B cell (primary cell): ENCODE data around the gene FAM219A. TPM values are rescaled to one million over a fixed set of nuclear protein-coding genes. Genes with fewer than 3 reads are reported as not detected.

ENCODE experiments used
- ATAC-seq: fragments of 200-7000 bp; cut with Tn5 transposase; one replicate; pipeline ENCODE4 v1.10.0; 2021; ENCODE audit warnings: low read depth, mild to moderate bottlenecking, moderate number of reproducible peaks, moderate library complexity
- CTCF ChIA-PET: fragments of 350-600 bp; sonication (Branson Sonifier 250); formaldehyde crosslinking; loops from one replicate; lab custom pipeline; 2021; ENCODE audit warnings: antibody characterized with exemption, inconsistent platforms; lab: Charles Lee
- POLR2A ChIA-PET: fragments of 350-600 bp; sonication (Branson Sonifier 250); formaldehyde crosslinking; loops from one replicate; lab custom pipeline; 2021; ENCODE audit warnings: antibody characterized with exemption; lab: Charles Lee
- DNase-seq: peaks from one replicate; pipeline ENCODE4 v3.0.0; 2013
- H2AFZ ChIP-seq: 2 replicates; pipeline ENCODE4 v1.6.1; 2012; ENCODE audit warnings: mild to moderate bottlenecking, low read depth, low read length; ENCODE audit not compliant: insufficient read depth, poor library complexity, severe bottlenecking
- H3K27ac ChIP-seq, 2 donors: 1 replicate in 1 of 2; 2 replicates in 1 of 2; pipeline ENCODE4 v1.5.1; 2012 to 2013; ENCODE audit warnings: low read length in 2 of 2, mild to moderate bottlenecking in 2 of 2, moderate library complexity in 1 of 2
- H3K27me3 ChIP-seq, 4 experiments: fragments of 200-600 bp in 1 of 4; sonication (generic) in 1 of 4; replicated peaks in 1 of 4; 1 replicate in 2 of 4; 2 replicates in 2 of 4; pipeline versions ENCODE4 v1.6.1 to v1.7.0; 2013 to 2016; ENCODE audit warnings: low read length in 3 of 4, mild to moderate bottlenecking in 2 of 4, mixed read lengths in 1 of 4, moderate library complexity in 1 of 4; ENCODE audit not compliant: insufficient read depth in 4 of 4, control insufficient read depth in 3 of 4; ENCODE audit errors: control extremely low read depth in 1 of 4
- H3K36me3 ChIP-seq, 2 experiments: replicated peaks in 1 of 2; 1 replicate in 1 of 2; 2 replicates in 1 of 2; pipeline versions ENCODE4 v1.6.1 to v1.7.1; 2013; ENCODE audit warnings: low read length in 1 of 2; ENCODE audit not compliant: insufficient read depth in 2 of 2, control insufficient read depth in 1 of 2; ENCODE audit errors: control extremely low read depth in 1 of 2, extremely low read depth in 1 of 2
- H3K4me1 ChIP-seq, 2 donors: fragments of 200-600 bp in 1 of 2; sonication (generic) in 1 of 2; 1 replicate in 1 of 2; 2 replicates in 1 of 2; pipeline versions ENCODE4 v1.5.1 to v1.6.1; 2013 to 2017; ENCODE audit warnings: low read length in 2 of 2; ENCODE audit not compliant: control insufficient read depth in 2 of 2, insufficient read depth in 2 of 2
- H3K4me2 ChIP-seq: replicated peaks from 2 replicates; pipeline ENCODE3; 2012; ENCODE audit warnings: mild to moderate bottlenecking, low read depth, low read length; ENCODE audit not compliant: poor library complexity, severe bottlenecking
- H3K4me3 ChIP-seq, 5 experiments: fragments of 200-600 bp in 1 of 5; sonication (generic) in 1 of 5; 1 replicate in 3 of 5; 2 replicates in 2 of 5; pipeline versions ENCODE4 v1.5.1 to v1.7.0; 2011 to 2016; ENCODE audit warnings: low read length in 4 of 5, mild to moderate bottlenecking in 4 of 5, low read depth in 2 of 5, control low read depth in 1 of 5, moderate library complexity in 1 of 5; ENCODE audit not compliant: insufficient read depth in 1 of 5; ENCODE audit errors: control extremely low read depth in 1 of 5, extremely low read depth in 1 of 5
- H3K79me2 ChIP-seq: fragments of 200-600 bp; sonication (generic); one replicate; pipeline ENCODE4 v1.6.0; 2016; ENCODE audit warnings: low read length; ENCODE audit not compliant: control insufficient read depth, insufficient read depth
- H3K9ac ChIP-seq: fragments of 200-600 bp; sonication (generic); 2 replicates; pipeline ENCODE4 v1.6.1; 2017; ENCODE audit warnings: mild to moderate bottlenecking, low read length, moderate library complexity
- H3K9me3 ChIP-seq, 3 donors: one replicate each; pipeline versions ENCODE4 v1.6.1 to v1.7.1; 2013; ENCODE audit warnings: low read length in 2 of 3; ENCODE audit not compliant: control insufficient read depth in 2 of 3, insufficient read depth in 1 of 3; ENCODE audit errors: control extremely low read depth in 1 of 3
- H4K20me1 ChIP-seq: 2 replicates; pipeline ENCODE4 v1.6.0; 2012; ENCODE audit warnings: mild to moderate bottlenecking, low read length; ENCODE audit not compliant: insufficient read depth, control insufficient read depth, poor library complexity, severe bottlenecking
- H3K27ac Mint-ChIP-seq: one replicate; pipeline ENCODE4 v1.8.0; 2021; ENCODE audit warnings: mixed read lengths
- H3K27me3 Mint-ChIP-seq: one replicate; pipeline ENCODE4 v1.8.0; 2021; ENCODE audit warnings: mixed read lengths
- H3K4me1 Mint-ChIP-seq: one replicate; pipeline ENCODE4 v1.8.0; 2021; ENCODE audit warnings: mixed read lengths
- H3K4me3 Mint-ChIP-seq: one replicate; pipeline ENCODE4 v1.8.0; 2021; ENCODE audit warnings: mixed read lengths
- H3K9me3 Mint-ChIP-seq: one replicate; pipeline ENCODE4 v1.8.0; 2022; ENCODE audit warnings: mixed read lengths; ENCODE audit not compliant: insufficient read depth
- CTCF ChIP-seq: fragments of 200-600 bp; IDR thresholded peaks from one replicate; pipeline ENCODE4 v1.8.0; 2022; ENCODE audit warnings: antibody characterized with exemption, mild to moderate bottlenecking
- EZH2 ChIP-seq: IDR thresholded peaks from 2 replicates; pipeline ENCODE4 v1.6.1; 2012; ENCODE audit warnings: borderline replicate concordance, low read depth, mild to moderate bottlenecking, moderate library complexity, low read length; ENCODE audit not compliant: insufficient read depth, poor library complexity, severe bottlenecking
- WGBS: methylation state at CpG from one replicate; pipeline ENCODE4 v1.1.5; 2013; ENCODE audit warnings: missing lambda C conversion rate; ENCODE audit not compliant: insufficient coverage; 5-methylcytosine and 5-hydroxymethylcytosine counted together
- intact Hi-C: fragments of 100-400 bp; cut with micrococcal nuclease; formaldehyde crosslinking; loops from one replicate; pipeline ENCODE4 v1.10.0; 2022
- polyA plus RNA-seq: library from polyadenylated mRNA; depleted of rRNA; stranded (reverse); fragments of >200 nt; gene quantifications from 2 replicates; pipeline ENCODE4 v1.2.3, GENCODE V29; 2012
- total RNA-seq, 2 donors: library from RNA; stranded (reverse); fragments of 120-200 nt in 1 of 2; gene quantifications; 1 replicate in 1 of 2; 2 replicates in 1 of 2; pipeline versions ENCODE4 v1.2.3 to v1.2.4, GENCODE V29; 2013 to 2022

Gene FAM219A
- total and polyA plus RNA-seq, 2 donors (not counting 1 experiment from before 2014, with no cell fraction given) = 12.9 to 17.3 TPM

- no peaks in the 10 kb centered on the region for H3K36me3 ChIP-seq
- Mint-ChIP-seq H3K4me3 (no peak overlapping the region), H3K27ac (no peak overlapping the region), H3K27me3 (peaks cover 34% of the 10 kb centered on the region), H3K9me3 (no peaks in the 10 kb centered on the region), H3K4me1 (no peaks in the 10 kb centered on the region)
- peaks cover 0 to 29% (median 2%) of the 10 kb centered on the region in 4 experiments for H3K27me3 ChIP-seq
- H4K20me1 ChIP-seq = no peaks in the 10 kb centered on the region
- H3K4me1 ChIP-seq = no peaks in the 10 kb centered on the region
- DNase-seq (no peak), ATAC-seq (no peak)
- no peaks in the 10 kb centered on the region for H3K9me3 ChIP-seq
- H3K79me2 ChIP-seq = no peaks in the 10 kb centered on the region
- H3K9ac ChIP-seq = no peak overlapping the region
- WGBS = 34% methylated on average over 3 of the region's 3 CpGs
- H3K27ac ChIP-seq = no peak overlapping the region
- TF ChIP-seq EZH2 (no peak), CTCF (no peak)
- H3K4me3 ChIP-seq = no peak overlapping the region
- H3K4me2 ChIP-seq = no peak overlapping the region
- ChIA-PET POLR2A (no interaction called here), CTCF (interaction anchor here (1.7 kb wide), 1 partner anchor 117 kb away, joined by 5 read pairs; no protein-coding TSS in a partner anchor)
- intact Hi-C loops = no loop called here
- H2AFZ ChIP-seq = no peak overlapping the region
Measured at GRCh38 chr9:34475097-34475496, 16.7 kb upstream of the FAM219A start.

GRCh38 chr9:34465468-34465867, 7.1 kb upstream of the FAM219A start:
- H3K27ac Mint-ChIP-seq = no peak overlapping the region
- H3K36me3 ChIP-seq = no peaks in the 10 kb centered on the region
- no peak overlapping the region for H2AFZ ChIP-seq
- H3K27me3 ChIP-seq = peaks cover 0 to 13% (median 4%) of the 10 kb centered on the region in 4 experiments
- no peaks in the 10 kb centered on the region for H3K4me1 Mint-ChIP-seq
- no peak overlapping the region for H3K4me3 ChIP-seq
- 64% methylated on average over 1 of the region's 1 CpG for WGBS
- TF ChIP-seq CTCF = no peak
- TF ChIP-seq EZH2 = no peak
- intact Hi-C loops = no loop called here
- H3K4me2 ChIP-seq = no peak overlapping the region
- no peaks in the 10 kb centered on the region for H3K9me3 ChIP-seq
- no peak overlapping the region for H3K27ac ChIP-seq
- H3K9me3 Mint-ChIP-seq = no peaks in the 10 kb centered on the region
- H3K27me3 Mint-ChIP-seq = peaks cover 33% of the 10 kb centered on the region
- ChIA-PET POLR2A (no interaction called here), CTCF (interaction anchor here (1.3 kb wide), 1 partner anchor 35 kb away, joined by 5 read pairs; no protein-coding TSS in a partner anchor)
- H4K20me1 ChIP-seq = no peaks in the 10 kb centered on the region
- H3K9ac ChIP-seq = no peak overlapping the region
- DNase-seq = no peak
- no peaks in the 10 kb centered on the region for H3K4me1 ChIP-seq
- H3K4me3 Mint-ChIP-seq = no peak overlapping the region
- ATAC-seq = no peak
- no peaks in the 10 kb centered on the region for H3K79me2 ChIP-seq
